SK-N-SH treated with all-trans-retinoic acid at 6 μM for 48 hours (cell line): ENCODE measurements around the gene HGFAC.

Experiments used
- ATAC-seq: fragments of 200-7000 bp; cut with Tn5 transposase; 3 replicates; pipeline ENCODE4 v1.9.1; 2020; ENCODE audit warnings: mild to moderate bottlenecking, moderate library complexity
- ARNTL ChIP-seq: fragments of 450-650 bp; formaldehyde crosslinking; IDR thresholded peaks from 2 replicates; pipeline ENCODE4 v1.5.0; 2020; ENCODE audit warnings: low read depth, mild to moderate bottlenecking, moderate library complexity, borderline replicate concordance
- BACH2 ChIP-seq: fragments of 250-450 bp; sonication (Bioruptor Pico); IDR thresholded peaks from 2 replicates; pipeline ENCODE4 v1.9.0; 2021; ENCODE audit warnings: mild to moderate bottlenecking, borderline replicate concordance
- CSDC2 ChIP-seq: fragments of 250-450 bp; sonication (Bioruptor Pico); IDR thresholded peaks from 2 replicates; pipeline ENCODE4 v1.5.0; 2020; ENCODE audit warnings: mild to moderate bottlenecking, moderate library complexity
- ESRRG ChIP-seq: fragments of 250-450 bp; sonication (Bioruptor Pico); IDR thresholded peaks from 2 replicates; pipeline ENCODE4 v1.6.1; 2021; ENCODE audit warnings: mild to moderate bottlenecking
- GLIS3 ChIP-seq: fragments of 250-450 bp; sonication (Bioruptor Pico); IDR thresholded peaks from 2 replicates; pipeline ENCODE4 v1.5.0; 2020; ENCODE audit warnings: mild to moderate bottlenecking, moderate library complexity
- ISL1 ChIP-seq: fragments of 250-450 bp; sonication (Bioruptor Pico); IDR thresholded peaks from 2 replicates; pipeline ENCODE4 v2.1.2; 2022; ENCODE audit warnings: mild to moderate bottlenecking, moderate library complexity
- OSR1 ChIP-seq: fragments of 250-450 bp; sonication (Bioruptor Pico); IDR thresholded peaks from 2 replicates; pipeline ENCODE4 v1.8.0; 2022; ENCODE audit warnings: moderate library complexity, mild to moderate bottlenecking, inconsistent platforms
- PPARA ChIP-seq: fragments of 250-450 bp; sonication (Bioruptor Pico); IDR thresholded peaks from 2 replicates; pipeline ENCODE4 v1.5.0; 2020; ENCODE audit warnings: mild to moderate bottlenecking, borderline replicate concordance
- RARB ChIP-seq: fragments of 250-450 bp; sonication (Bioruptor Pico); IDR thresholded peaks from 2 replicates; pipeline ENCODE4 v1.8.0; 2021; ENCODE audit warnings: mild to moderate bottlenecking, moderate library complexity
- TCF4 ChIP-seq: fragments of 250-450 bp; sonication (Bioruptor Pico); IDR thresholded peaks from 2 replicates; pipeline ENCODE4 v1.8.0; 2021; ENCODE audit warnings: mild to moderate bottlenecking, moderate library complexity, borderline replicate concordance
- TOX ChIP-seq: fragments of 250-450 bp; sonication (Bioruptor Pico); IDR thresholded peaks from 2 replicates; pipeline ENCODE4 v1.8.0; 2021; ENCODE audit warnings: mild to moderate bottlenecking, moderate library complexity, borderline replicate concordance
- TSHZ2 ChIP-seq: fragments of 250-450 bp; sonication (Bioruptor Pico); IDR thresholded peaks from 2 replicates; pipeline ENCODE4 v1.5.0; 2020; ENCODE audit warnings: mild to moderate bottlenecking, moderate library complexity
- ZC3H10 ChIP-seq: fragments of 250-450 bp; sonication (Bioruptor Pico); IDR thresholded peaks from 2 replicates; pipeline ENCODE4 v1.5.1; 2021; ENCODE audit warnings: mild to moderate bottlenecking, moderate library complexity
- ZFP3 ChIP-seq: fragments of 250-450 bp; sonication (Bioruptor Pico); IDR thresholded peaks from 2 replicates; pipeline ENCODE4 v1.5.0; 2020; ENCODE audit warnings: mild to moderate bottlenecking, moderate library complexity
- ZFP30 ChIP-seq: fragments of 450-650 bp; formaldehyde crosslinking; IDR thresholded peaks from 2 replicates; pipeline ENCODE4 v1.5.0; 2022; ENCODE audit warnings: mild to moderate bottlenecking, moderate library complexity
- ZNF565 ChIP-seq: fragments of 450-650 bp; formaldehyde crosslinking; conservative IDR thresholded peaks from 2 replicates; pipeline ENCODE4 v1.5.0; 2020; ENCODE audit warnings: low read depth, mild to moderate bottlenecking, moderate library complexity
- ZNF70 ChIP-seq: fragments of 450-650 bp; formaldehyde crosslinking; IDR thresholded peaks from 2 replicates; pipeline ENCODE4 v1.5.0; 2020; ENCODE audit warnings: mild to moderate bottlenecking, moderate library complexity
- ZNF8 ChIP-seq: fragments of 450-650 bp; formaldehyde crosslinking; IDR thresholded peaks from 2 replicates; pipeline ENCODE4 v1.5.0; 2020; ENCODE audit warnings: mild to moderate bottlenecking, moderate library complexity
- TF ChIP-seq, protein P1 (sequence below): fragments of 250-450 bp; sonication (Bioruptor Pico); IDR thresholded peaks from 2 replicates; pipeline ENCODE4 v1.5.1; 2020; ENCODE audit warnings: low read depth, mild to moderate bottlenecking, moderate library complexity
- TF ChIP-seq, protein P2 (sequence below): fragments of 250-450 bp; sonication (Bioruptor Pico); IDR thresholded peaks from 2 replicates; pipeline ENCODE4 v1.8.0; 2021; ENCODE audit warnings: low read depth, mild to moderate bottlenecking, moderate library complexity, borderline replicate concordance

Gene HGFAC

GRCh38 chr4:3476936-3477749 lies 35.4 kb downstream of the HGFAC start (continued):
- no peak for TF ChIP-seq ZNF70 (CRISPR knock-in tag)
- no peak for TF ChIP-seq ZNF565 (CRISPR knock-in tag)
- no peak for TF ChIP-seq ZNF8 (CRISPR knock-in tag)
- TF ChIP-seq, protein P1, sequence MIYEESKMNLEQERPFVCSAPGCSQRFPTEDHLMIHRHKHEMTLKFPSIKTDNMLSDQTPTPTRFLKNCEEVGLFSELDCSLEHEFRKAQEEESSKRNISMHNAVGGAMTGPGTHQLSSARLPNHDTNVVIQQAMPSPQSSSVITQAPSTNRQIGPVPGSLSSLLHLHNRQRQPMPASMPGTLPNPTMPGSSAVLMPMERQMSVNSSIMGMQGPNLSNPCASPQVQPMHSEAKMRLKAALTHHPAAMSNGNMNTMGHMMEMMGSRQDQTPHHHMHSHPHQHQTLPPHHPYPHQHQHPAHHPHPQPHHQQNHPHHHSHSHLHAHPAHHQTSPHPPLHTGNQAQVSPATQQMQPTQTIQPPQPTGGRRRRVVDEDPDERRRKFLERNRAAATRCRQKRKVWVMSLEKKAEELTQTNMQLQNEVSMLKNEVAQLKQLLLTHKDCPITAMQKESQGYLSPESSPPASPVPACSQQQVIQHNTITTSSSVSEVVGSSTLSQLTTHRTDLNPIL (CRISPR knock-in tag) = no peak

DNA sequence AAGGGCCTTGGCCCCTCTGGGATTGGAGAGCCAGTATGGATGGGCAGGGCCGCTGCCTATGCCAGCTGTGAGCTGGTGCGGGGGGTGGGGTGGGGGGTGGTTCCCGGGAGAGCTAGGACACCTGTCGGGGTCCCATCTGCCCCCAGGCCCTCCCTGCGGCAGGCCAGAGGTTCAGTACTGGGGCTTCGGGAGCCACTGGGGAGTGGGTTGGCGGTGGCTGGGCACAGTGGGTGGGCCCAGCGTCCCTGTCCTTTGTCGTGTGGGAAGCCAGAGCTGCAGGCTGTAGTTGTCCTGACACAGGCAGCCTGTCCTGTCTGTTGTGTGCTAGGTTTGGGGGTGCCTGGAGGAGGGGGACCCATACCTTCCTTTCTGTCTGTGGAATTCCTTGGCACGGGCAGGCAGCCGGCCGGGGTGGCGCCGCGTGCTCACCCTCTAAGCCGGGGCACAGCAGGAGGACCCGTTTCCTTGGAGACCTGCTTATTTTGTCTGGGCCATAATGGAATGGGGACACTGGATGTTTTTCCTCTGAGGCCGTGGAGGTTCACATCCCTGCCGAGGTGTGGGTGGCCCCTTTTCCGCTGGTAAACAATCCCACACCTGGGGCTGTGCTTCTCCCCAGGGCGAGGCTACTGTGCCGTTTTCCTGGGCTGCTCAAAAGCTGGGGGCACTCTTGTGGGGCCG lies 36.1 kb downstream of the HGFAC start:
- TF ChIP-seq TSHZ2 (no peak), BACH2 (no peak), ARNTL (CRISPR knock-in tag) (no peak), ZFP3 (CRISPR knock-in tag) (no peak), ISL1 (CRISPR knock-in tag) (no peak), CSDC2 (CRISPR knock-in tag) (no peak), GLIS3 (CRISPR knock-in tag) (no peak), PPARA (CRISPR knock-in tag) (no peak), TCF4 (CRISPR knock-in tag) (no peak), ESRRG (CRISPR knock-in tag) (no peak), RARB (CRISPR knock-in tag) (no peak), TOX (CRISPR knock-in tag) (no peak), ZC3H10 (CRISPR knock-in tag) (no peak), OSR1 (no peak)
- TF ChIP-seq, protein P1 (CRISPR knock-in tag) = no peak
- TF ChIP-seq, protein P2, sequence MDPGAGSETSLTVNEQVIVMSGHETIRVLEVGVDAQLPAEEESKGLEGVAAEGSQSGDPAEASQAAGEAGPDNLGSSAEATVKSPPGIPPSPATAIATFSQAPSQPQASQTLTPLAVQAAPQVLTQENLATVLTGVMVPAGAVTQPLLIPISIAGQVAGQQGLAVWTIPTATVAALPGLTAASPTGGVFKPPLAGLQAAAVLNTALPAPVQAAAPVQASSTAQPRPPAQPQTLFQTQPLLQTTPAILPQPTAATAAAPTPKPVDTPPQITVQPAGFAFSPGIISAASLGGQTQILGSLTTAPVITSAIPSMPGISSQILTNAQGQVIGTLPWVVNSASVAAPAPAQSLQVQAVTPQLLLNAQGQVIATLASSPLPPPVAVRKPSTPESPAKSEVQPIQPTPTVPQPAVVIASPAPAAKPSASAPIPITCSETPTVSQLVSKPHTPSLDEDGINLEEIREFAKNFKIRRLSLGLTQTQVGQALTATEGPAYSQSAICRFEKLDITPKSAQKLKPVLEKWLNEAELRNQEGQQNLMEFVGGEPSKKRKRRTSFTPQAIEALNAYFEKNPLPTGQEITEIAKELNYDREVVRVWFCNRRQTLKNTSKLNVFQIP (CRISPR knock-in tag) = no peak
- no peak for ATAC-seq

GRCh38 chr4:3478446-3479357 lies 36.9 kb downstream of the HGFAC start:
- TF ChIP-seq CSDC2 (CRISPR knock-in tag) (no peak), ZFP30 (CRISPR knock-in tag) (no peak), ZNF70 (CRISPR knock-in tag) (no peak), TCF4 (CRISPR knock-in tag) (no peak), ARNTL (CRISPR knock-in tag) (no peak), TSHZ2 (no peak), ZFP3 (CRISPR knock-in tag) (no peak), ZC3H10 (CRISPR knock-in tag) (no peak), ESRRG (CRISPR knock-in tag) (no peak), PPARA (CRISPR knock-in tag) (no peak), GLIS3 (CRISPR knock-in tag) (no peak), TOX (CRISPR knock-in tag) (no peak), RARB (CRISPR knock-in tag) (no peak)
- ATAC-seq = no peak
